Endometrium (tissue), 2 donors: ENCODE measurements around the gene DNM2.
"Not testable (repeated sequence)": the region's sequence is repeated elsewhere in the genome, so short reads cannot be mapped to it uniquely, and the experiment has no call there.

Experiments used
- FAIRE-seq: peaks from 2 replicates; lab custom pipeline; 2012; peaks lifted over from hg19 to GRCh38; lab: Jason Lieb, UNC
- donor health status: control.
- donor health status: control.

Gene DNM2

GRCh38 chr19:10870501-10870954 lies 152.6 kb downstream of the DNM2 start:
- FAIRE-seq, result no peak

GRCh38 chr19:10870955-10871603 lies 153.2 kb downstream of the DNM2 start, which contains the start of gene CARM1:
Gene CARM1 (plus strand): TSS chr19:10871553. CDS start chr19:10871703, 150 bp downstream.
- FAIRE-seq, result no peak

GRCh38 chr19:10871711-10872545 lies 154.0 kb downstream of the DNM2 start:
- no peak for FAIRE-seq

GRCh38 chr19:10872546-10873107 lies 154.7 kb downstream of the DNM2 start:
- no peak for FAIRE-seq

GRCh38 chr19:10874024-10874423 lies 156.1 kb downstream of the DNM2 start:
- no peak for FAIRE-seq

GRCh38 chr19:10876459-10877240 lies 158.8 kb downstream of the DNM2 start:
- no peak for FAIRE-seq

GRCh38 chr19:10877608-10878007 lies 159.7 kb downstream of the DNM2 start:
- FAIRE-seq, result not testable (repeated sequence)

- FAIRE-seq, result no peak
Measured at GRCh38 chr19:10878253-10878652, 160.4 kb downstream of the DNM2 start.
